HepG2 (cell line): ENCODE results near the gene CALCR. TPM values are rescaled to one million over a fixed set of nuclear protein-coding genes. Genes with fewer than 3 reads are reported as not detected.

Experiments
- ATAC-seq: fragments of 200-7000 bp; cut with Tn5 transposase; 3 replicates; pipeline ENCODE4 v1.9.1; 2020; ENCODE audit warnings: mild to moderate bottlenecking, moderate library complexity
- BruUV-seq: library from RNA; stranded (reverse); fragments of 400-500 nt; replicated peaks from 2 replicates; lab custom pipeline; 2021; lab: Mats Ljungman, UMichigan
- CTCF ChIA-PET: fragments of 300-600 bp; formaldehyde crosslinking; extraction: SDS; loops from one replicate; lab custom pipeline; 2021; ENCODE audit warnings: low total read pairs, inconsistent platforms, low intra/inter-chr PET ratio; lab: Yijun Ruan, JAX
- POLR2A ChIA-PET: fragments of 350-600 bp; sonication (Branson Sonifier 250); formaldehyde crosslinking; loops from one replicate; lab custom pipeline; 2020; ENCODE audit warnings: antibody characterized with exemption, inconsistent platforms; lab: Yijun Ruan, JAX
- DNase-seq: peaks from one replicate; pipeline ENCODE4 v3.0.0-alpha.2; 2015; ENCODE audit warnings: low spot score
- FAIRE-seq: peaks from 3 replicates; lab custom pipeline; 2011; peaks lifted over from hg19 to GRCh38; lab: Jason Lieb, UNC
- H2AFZ ChIP-seq: one replicate; pipeline ENCODE4 v1.6.1; 2011; ENCODE audit warnings: low read length, inconsistent platforms
- H3K27ac ChIP-seq: fragments of 300-600 bp; 3 replicates; pipeline ENCODE4 v1.8.0; 2011; ENCODE audit warnings: mixed run types, mild to moderate bottlenecking, mixed read lengths, low read length, inconsistent platforms; ENCODE audit not compliant: insufficient read depth; ENCODE audit errors: extremely low read length
- H3K27me3 ChIP-seq, 2 experiments: fragments of 200-600 bp in 1 of 2; 2 replicates in 1 of 2; 3 replicates in 1 of 2; pipeline versions ENCODE4 v1.6.0 to v1.8.0; 2011; ENCODE audit warnings: low read length in 2 of 2, mild to moderate bottlenecking in 2 of 2, moderate library complexity in 2 of 2, inconsistent platforms in 1 of 2; ENCODE audit not compliant: insufficient read depth in 2 of 2, control insufficient read depth in 1 of 2
- H3K36me3 ChIP-seq, 2 experiments: fragments of 200-600 bp in 1 of 2; replicated peaks in 1 of 2; 2 replicates in 1 of 2; 3 replicates in 1 of 2; pipeline versions ENCODE4 v1.5.1 to v1.8.0; 2011; ENCODE audit warnings: low read length in 2 of 2, inconsistent platforms in 1 of 2; ENCODE audit not compliant: insufficient read depth in 2 of 2, control insufficient read depth in 1 of 2
- H3K4me1 ChIP-seq: 2 replicates; pipeline ENCODE4 v1.5.1; 2012; ENCODE audit warnings: low read length, inconsistent platforms; ENCODE audit not compliant: insufficient read depth
- H3K4me2 ChIP-seq: 2 replicates; pipeline ENCODE4 v1.6.0; 2011; ENCODE audit warnings: low read depth, low read length, inconsistent platforms
- H3K4me3 ChIP-seq, 3 experiments: fragments of 200-600 bp in 1 of 3; sonication (generic), shearing (Covaris generic) in 1 of 3; replicated peaks in 1 of 3; 2 replicates each; pipeline ENCODE4 v1.5.1; 2011 to 2016; ENCODE audit warnings: low read length in 3 of 3, inconsistent platforms in 2 of 3, low read depth in 2 of 3, mild to moderate bottlenecking in 2 of 3, control low read depth in 1 of 3, mixed read lengths in 1 of 3; ENCODE audit not compliant: insufficient read depth in 1 of 3
- H3K79me2 ChIP-seq: one replicate; pipeline ENCODE4 v1.6.1; 2011; ENCODE audit warnings: low read length, inconsistent platforms; ENCODE audit not compliant: insufficient read depth
- H3K9ac ChIP-seq: 2 replicates; pipeline ENCODE4 v1.6.0; 2011; ENCODE audit warnings: mild to moderate bottlenecking, low read depth, low read length, inconsistent platforms; ENCODE audit not compliant: insufficient read depth
- H3K9me3 ChIP-seq: 2 replicates; pipeline ENCODE4 v1.5.1; 2012; ENCODE audit warnings: mild to moderate bottlenecking, low read length
- H4K20me1 ChIP-seq: 2 replicates; pipeline ENCODE4 v1.6.0; 2011; ENCODE audit warnings: inconsistent platforms, mild to moderate bottlenecking, low read length, moderate library complexity; ENCODE audit not compliant: insufficient read depth
- CC2D1A ChIP-seq: sonication (generic); formaldehyde crosslinking; IDR thresholded peaks from 2 replicates; pipeline ENCODE4 v1.8.1; 2023; ENCODE audit warnings: mild to moderate bottlenecking, missing genetic modification reagents
- CCDC6 ChIP-seq: sonication (generic); formaldehyde crosslinking; IDR thresholded peaks from 2 replicates; pipeline ENCODE4 v1.8.1; 2022; ENCODE audit warnings: mild to moderate bottlenecking, missing genetic modification reagents, moderate library complexity
- MEIS1 ChIP-seq: sonication (generic); formaldehyde crosslinking; IDR thresholded peaks from 2 replicates; pipeline ENCODE4 v1.9.0; 2021; ENCODE audit warnings: mild to moderate bottlenecking, missing genetic modification reagents, moderate library complexity, borderline replicate concordance
- RBM22 ChIP-seq: fragments of 200-400 bp; formaldehyde crosslinking; optimal IDR thresholded peaks from 2 replicates; pipeline ENCODE3; 2017; ENCODE audit warnings: mild to moderate bottlenecking, low read length, moderate library complexity
- ZNF354B ChIP-seq: sonication (generic); formaldehyde crosslinking; IDR thresholded peaks from 2 replicates; pipeline ENCODE4 v1.8.0; 2022; ENCODE audit warnings: mild to moderate bottlenecking, missing genetic modification reagents
- ZNF564 ChIP-seq: sonication (generic); formaldehyde crosslinking; IDR thresholded peaks from 2 replicates; pipeline ENCODE4 v1.8.1; 2023; ENCODE audit warnings: mild to moderate bottlenecking, missing genetic modification reagents
- WGBS: methylation state at CpG from one replicate; pipeline ENCODE4 v1.1.6; 2017; ENCODE audit warnings: low lambda C conversion rate; 5-methylcytosine and 5-hydroxymethylcytosine counted together
- in situ Hi-C: cut with HindIII; loops from 2 replicates; pipeline ENCODE4 v1.10.0; 2017; ENCODE audit warnings: low pct_unique_long_range_greater_than_20kb; ENCODE audit not compliant: extremely low pct_ligation_motif_present
- intact Hi-C: fragments of 100-400 bp; cut with micrococcal nuclease; formaldehyde crosslinking; loops from one replicate; pipeline ENCODE4 v1.10.0; 2022; ENCODE audit not compliant: unreplicated experiment
- polyA plus RNA-seq, 8 experiments: library from polyadenylated mRNA; depleted of rRNA in 3 of 8; stranded (reverse) in 7 of 8; unstranded in 1 of 8; fragments of >200 nt; fragmentation: Illumina TruSeq in 4 of 8; extraction: Trizol in 4 of 8; gene quantifications; 2 replicates each; pipeline versions ENCODE4 v1.2.1 to v1.2.3, GENCODE V29; 2011 to 2016; ENCODE audit warnings: low read depth in 4 of 8, missing spikeins in 1 of 8, mixed read lengths in 1 of 8; ENCODE audit not compliant: insufficient read depth in 1 of 8
- total RNA-seq, 5 experiments: library from RNA; depleted of rRNA; stranded (reverse); fragments of >200 nt; fragmentation: Illumina TruSeq; extraction: Trizol; gene quantifications; 2 replicates each; pipeline ENCODE4 v1.2.3, GENCODE V29; 2016; ENCODE audit warnings: low read depth in 1 of 5
- TF ChIP-seq, protein P1 (sequence below): sonication (generic); formaldehyde crosslinking; IDR thresholded peaks from 2 replicates; pipeline ENCODE4 v1.4.0; 2020; ENCODE audit warnings: missing genetic modification reagents, borderline replicate concordance
- TF ChIP-seq, protein P2 (sequence below): sonication (generic); formaldehyde crosslinking; IDR thresholded peaks from 2 replicates; pipeline ENCODE4 v1.5.0; 2020; ENCODE audit warnings: mild to moderate bottlenecking, missing genetic modification reagents
- TF ChIP-seq, protein P3 (sequence below): sonication (generic); formaldehyde crosslinking; IDR thresholded peaks from 2 replicates; pipeline ENCODE4 v1.5.0; 2020; ENCODE audit warnings: missing genetic modification reagents

CALCR gene
- total and polyA plus RNA-seq, 2 of the 13 experiments (the other 11 are each of a cell fraction or from before 2014, with no cell fraction given) = not detected

- no peak for FAIRE-seq
- H3K36me3 ChIP-seq = no peaks in the 10 kb centered on the region
- WGBS = 8% methylated on average over 8 of the region's 8 CpGs
- no peak overlapping the region for H3K9ac ChIP-seq
- TF ChIP-seq, protein P1, sequence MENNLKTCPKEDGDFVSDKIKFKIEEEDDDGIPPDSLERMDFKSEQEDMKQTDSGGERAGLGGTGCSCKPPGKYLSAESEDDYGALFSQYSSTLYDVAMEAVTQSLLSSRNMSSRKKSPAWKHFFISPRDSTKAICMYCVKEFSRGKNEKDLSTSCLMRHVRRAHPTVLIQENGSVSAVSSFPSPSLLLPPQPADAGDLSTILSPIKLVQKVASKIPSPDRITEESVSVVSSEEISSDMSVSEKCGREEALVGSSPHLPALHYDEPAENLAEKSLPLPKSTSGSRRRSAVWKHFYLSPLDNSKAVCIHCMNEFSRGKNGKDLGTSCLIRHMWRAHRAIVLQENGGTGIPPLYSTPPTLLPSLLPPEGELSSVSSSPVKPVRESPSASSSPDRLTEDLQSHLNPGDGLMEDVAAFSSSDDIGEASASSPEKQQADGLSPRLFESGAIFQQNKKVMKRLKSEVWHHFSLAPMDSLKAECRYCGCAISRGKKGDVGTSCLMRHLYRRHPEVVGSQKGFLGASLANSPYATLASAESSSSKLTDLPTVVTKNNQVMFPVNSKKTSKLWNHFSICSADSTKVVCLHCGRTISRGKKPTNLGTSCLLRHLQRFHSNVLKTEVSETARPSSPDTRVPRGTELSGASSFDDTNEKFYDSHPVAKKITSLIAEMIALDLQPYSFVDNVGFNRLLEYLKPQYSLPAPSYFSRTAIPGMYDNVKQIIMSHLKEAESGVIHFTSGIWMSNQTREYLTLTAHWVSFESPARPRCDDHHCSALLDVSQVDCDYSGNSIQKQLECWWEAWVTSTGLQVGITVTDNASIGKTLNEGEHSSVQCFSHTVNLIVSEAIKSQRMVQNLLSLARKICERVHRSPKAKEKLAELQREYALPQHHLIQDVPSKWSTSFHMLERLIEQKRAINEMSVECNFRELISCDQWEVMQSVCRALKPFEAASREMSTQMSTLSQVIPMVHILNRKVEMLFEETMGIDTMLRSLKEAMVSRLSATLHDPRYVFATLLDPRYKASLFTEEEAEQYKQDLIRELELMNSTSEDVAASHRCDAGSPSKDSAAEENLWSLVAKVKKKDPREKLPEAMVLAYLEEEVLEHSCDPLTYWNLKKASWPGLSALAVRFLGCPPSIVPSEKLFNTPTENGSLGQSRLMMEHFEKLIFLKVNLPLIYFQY (CRISPR knock-in tag) = no peak
- TF ChIP-seq, protein P2, sequence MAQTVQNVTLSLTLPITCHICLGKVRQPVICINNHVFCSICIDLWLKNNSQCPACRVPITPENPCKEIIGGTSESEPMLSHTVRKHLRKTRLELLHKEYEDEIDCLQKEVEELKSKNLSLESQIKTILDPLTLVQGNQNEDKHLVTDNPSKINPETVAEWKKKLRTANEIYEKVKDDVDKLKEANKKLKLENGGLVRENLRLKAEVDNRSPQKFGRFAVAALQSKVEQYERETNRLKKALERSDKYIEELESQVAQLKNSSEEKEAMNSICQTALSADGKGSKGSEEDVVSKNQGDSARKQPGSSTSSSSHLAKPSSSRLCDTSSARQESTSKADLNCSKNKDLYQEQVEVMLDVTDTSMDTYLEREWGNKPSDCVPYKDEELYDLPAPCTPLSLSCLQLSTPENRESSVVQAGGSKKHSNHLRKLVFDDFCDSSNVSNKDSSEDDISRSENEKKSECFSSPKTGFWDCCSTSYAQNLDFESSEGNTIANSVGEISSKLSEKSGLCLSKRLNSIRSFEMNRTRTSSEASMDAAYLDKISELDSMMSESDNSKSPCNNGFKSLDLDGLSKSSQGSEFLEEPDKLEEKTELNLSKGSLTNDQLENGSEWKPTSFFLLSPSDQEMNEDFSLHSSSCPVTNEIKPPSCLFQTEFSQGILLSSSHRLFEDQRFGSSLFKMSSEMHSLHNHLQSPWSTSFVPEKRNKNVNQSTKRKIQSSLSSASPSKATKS (CRISPR knock-in tag) = no peak
- TF ChIP-seq MEIS1 (CRISPR knock-in tag) (no peak), ZNF564 (CRISPR knock-in tag) (no peak), CC2D1A (CRISPR knock-in tag) (no peak), RBM22 (no peak), CCDC6 (CRISPR knock-in tag) (no peak), ZNF354B (no peak)
- TF ChIP-seq, protein P3, sequence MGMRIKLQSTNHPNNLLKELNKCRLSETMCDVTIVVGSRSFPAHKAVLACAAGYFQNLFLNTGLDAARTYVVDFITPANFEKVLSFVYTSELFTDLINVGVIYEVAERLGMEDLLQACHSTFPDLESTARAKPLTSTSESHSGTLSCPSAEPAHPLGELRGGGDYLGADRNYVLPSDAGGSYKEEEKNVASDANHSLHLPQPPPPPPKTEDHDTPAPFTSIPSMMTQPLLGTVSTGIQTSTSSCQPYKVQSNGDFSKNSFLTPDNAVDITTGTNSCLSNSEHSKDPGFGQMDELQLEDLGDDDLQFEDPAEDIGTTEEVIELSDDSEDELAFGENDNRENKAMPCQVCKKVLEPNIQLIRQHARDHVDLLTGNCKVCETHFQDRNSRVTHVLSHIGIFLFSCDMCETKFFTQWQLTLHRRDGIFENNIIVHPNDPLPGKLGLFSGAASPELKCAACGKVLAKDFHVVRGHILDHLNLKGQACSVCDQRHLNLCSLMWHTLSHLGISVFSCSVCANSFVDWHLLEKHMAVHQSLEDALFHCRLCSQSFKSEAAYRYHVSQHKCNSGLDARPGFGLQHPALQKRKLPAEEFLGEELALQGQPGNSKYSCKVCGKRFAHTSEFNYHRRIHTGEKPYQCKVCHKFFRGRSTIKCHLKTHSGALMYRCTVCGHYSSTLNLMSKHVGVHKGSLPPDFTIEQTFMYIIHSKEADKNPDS (CRISPR knock-in tag) = no peak
- TF ChIP-seq, all 625 proteins: peak for 0
- intact Hi-C loops (no loop called here), in situ Hi-C loops (no loop called here)
- Histone ChIP-seq H4K20me1 (no peaks in the 10 kb centered on the region), H3K4me3 (no peak overlapping the region), H3K27ac (no peak overlapping the region), H2AFZ (no peak overlapping the region), H3K27me3 (no peaks in the 10 kb centered on the region; a peak in 1 of 5 replicates), H3K4me1 (no peaks in the 10 kb centered on the region), H3K4me2 (no peak overlapping the region), H3K9me3 (no peaks in the 10 kb centered on the region), H3K79me2 (no peaks in the 10 kb centered on the region)
- ChIA-PET CTCF (no interaction called here), POLR2A (no interaction called here)
- DNase-seq (no peak), ATAC-seq (no peak)
- BruUV-seq = no TSS peak
These were observed 143.5 kb downstream of the CALCR start for GRCh38 chr7:93430917-93431588.
